GM12891 (cell line): Measurements from ENCODE around the gene OR11H7.
"Not testable (repeated sequence)": the region's sequence is repeated elsewhere in the genome, so short reads cannot be mapped to it uniquely, and the experiment has no call there.

Source experiments
- DNase-seq: peaks from one replicate; pipeline ENCODE4 v3.0.0; 2011; ENCODE audit warnings: low spot score; ENCODE audit not compliant: insufficient read length
- FAIRE-seq: peaks from 2 replicates; lab custom pipeline; 2011; peaks lifted over from hg19 to GRCh38; lab: Jason Lieb, UNC
- PAX5 ChIP-seq: IDR thresholded peaks from 2 replicates; pipeline ENCODE4 v1.6.1; 2011; ENCODE audit warnings: low read length, moderate library complexity, mild to moderate bottlenecking; ENCODE audit not compliant: insufficient read depth, severe bottlenecking
- POLR2A ChIP-seq: IDR thresholded peaks from 2 replicates; pipeline ENCODE4 v1.6.1; 2011; ENCODE audit warnings: low read depth, low read length, control low read depth
- POLR2AphosphoS5 ChIP-seq: IDR thresholded peaks from 2 replicates; pipeline ENCODE4 v1.6.1; 2011; ENCODE audit warnings: low read depth, low read length, control low read depth
- POU2F2 ChIP-seq: IDR thresholded peaks from 2 replicates; pipeline ENCODE4 v1.6.1; 2011; ENCODE audit warnings: low read depth, mild to moderate bottlenecking, control low read depth, low read length, moderate library complexity
- SPI1 ChIP-seq: IDR thresholded peaks from 2 replicates; pipeline ENCODE4 v1.6.1; 2011; ENCODE audit warnings: low read depth, low read length, control low read depth
- TAF1 ChIP-seq: IDR thresholded peaks from 2 replicates; pipeline ENCODE4 v1.6.1; 2011; ENCODE audit warnings: low read depth, low read length, control low read depth

Gene OR11H7

DNA sequence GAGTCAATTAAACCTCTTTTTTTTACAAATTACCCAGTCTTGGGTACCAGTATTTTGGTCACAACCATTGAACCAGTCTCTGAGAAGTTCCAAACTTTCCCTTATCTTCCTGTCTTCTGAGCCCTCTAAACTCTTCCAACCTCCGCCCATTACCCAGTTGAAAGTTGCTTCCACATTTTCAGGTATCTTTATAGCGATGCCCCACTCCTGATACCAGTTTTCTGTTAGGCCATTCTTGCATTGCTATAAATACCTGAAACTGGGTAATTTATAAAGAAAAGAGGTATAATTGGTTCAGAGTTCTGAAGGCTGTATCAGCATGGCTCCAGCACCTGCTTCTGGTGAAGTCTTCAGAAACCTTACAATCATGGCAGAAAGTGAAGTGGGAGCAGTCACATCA, 45.3 kb downstream of the OR11H7 start:
- no peak for DNase-seq
- TF ChIP-seq POLR2AphosphoS5 (no peak), PAX5 (no peak), POLR2A (no peak), TAF1 (no peak), POU2F2 (no peak), SPI1 (no peak)
- no peak for FAIRE-seq

DNA sequence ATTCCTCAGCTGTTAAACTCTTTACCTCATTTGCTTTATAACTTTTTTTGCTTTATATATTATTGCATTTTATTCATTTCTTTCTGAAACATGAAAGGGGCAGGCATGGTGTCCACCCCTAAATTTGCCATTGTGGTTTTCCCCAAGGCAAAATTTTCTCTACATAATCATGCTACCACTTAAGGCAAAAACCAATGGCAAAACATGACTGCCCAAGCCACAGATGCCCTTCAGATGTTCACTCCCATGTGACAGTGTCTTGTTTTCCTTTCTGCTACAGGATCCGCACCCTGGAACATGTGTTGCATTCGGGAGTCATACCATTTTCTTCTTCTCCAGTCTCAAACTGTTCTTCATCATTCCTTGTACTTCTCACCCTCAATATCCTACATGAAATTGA, 48.6 kb downstream of the OR11H7 start:
- FAIRE-seq (no peak), DNase-seq (no peak)
- TF ChIP-seq SPI1, result no peak
- TF ChIP-seq POLR2A, result no peak
- TF ChIP-seq POLR2AphosphoS5, result no peak
- no peak for TF ChIP-seq TAF1
- no peak for TF ChIP-seq PAX5
- TF ChIP-seq POU2F2, result no peak

DNA sequence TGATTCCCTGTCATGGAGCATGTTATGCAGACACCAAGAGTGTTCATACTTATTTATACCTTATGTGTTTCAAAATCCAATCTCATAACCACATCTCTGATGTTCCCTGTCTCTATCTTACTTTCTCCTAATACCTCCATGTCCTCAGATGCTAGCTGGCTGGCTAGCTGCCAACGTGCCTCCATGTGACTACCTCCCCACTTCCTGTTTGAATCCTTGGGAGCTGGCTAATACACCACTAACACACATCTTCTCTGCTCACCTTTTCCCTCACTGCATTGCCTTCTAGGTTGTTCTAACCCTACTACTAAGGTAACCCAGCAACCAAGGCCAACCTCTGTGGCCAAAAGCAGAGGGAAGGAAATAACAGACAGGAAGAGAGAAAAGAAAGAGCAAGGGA, 49.6 kb downstream of the OR11H7 start:
- FAIRE-seq, result peak; percentile 51
- TF ChIP-seq SPI1 (no peak), POLR2AphosphoS5 (no peak), TAF1 (no peak), POLR2A (no peak), POU2F2 (no peak), PAX5 (no peak)
- DNase-seq, result no peak

DNA sequence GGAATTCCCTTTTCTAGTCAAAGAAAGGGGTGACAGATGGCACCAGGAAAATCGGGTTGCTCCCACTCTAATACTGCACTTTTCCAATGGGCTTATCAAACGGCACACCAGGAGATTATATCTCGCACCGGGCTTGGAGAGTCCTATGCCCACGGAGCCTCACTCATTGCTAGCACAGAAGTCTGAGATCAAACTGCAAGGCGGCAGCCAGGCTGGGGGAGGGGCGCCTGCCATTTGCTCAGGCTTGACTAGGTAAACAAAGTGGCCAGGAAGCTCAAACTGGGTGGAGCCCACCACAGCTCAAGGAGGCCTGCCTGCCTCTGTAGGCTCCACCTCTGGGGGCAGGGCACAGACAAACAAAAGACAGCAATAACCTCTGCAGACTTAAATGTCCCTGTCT, 51.5 kb downstream of the OR11H7 start:
- DNase-seq, result not testable (repeated sequence)

More for the DNA sequence above, 51.5 kb downstream of the OR11H7 start:
- FAIRE-seq, result not testable (repeated sequence)
